Left forelimb (tissue), 1 donor: ENCODE data around the gene AEBP1.
A peak's percentile ranks its signal among the peaks of the same experiment; 100 is the strongest.

Source experiments
- DNase-seq: peaks from one replicate; pipeline ENCODE4 v3.0.0-alpha.2; 2018; ENCODE audit warnings: low spot score

Gene AEBP1

DNA sequence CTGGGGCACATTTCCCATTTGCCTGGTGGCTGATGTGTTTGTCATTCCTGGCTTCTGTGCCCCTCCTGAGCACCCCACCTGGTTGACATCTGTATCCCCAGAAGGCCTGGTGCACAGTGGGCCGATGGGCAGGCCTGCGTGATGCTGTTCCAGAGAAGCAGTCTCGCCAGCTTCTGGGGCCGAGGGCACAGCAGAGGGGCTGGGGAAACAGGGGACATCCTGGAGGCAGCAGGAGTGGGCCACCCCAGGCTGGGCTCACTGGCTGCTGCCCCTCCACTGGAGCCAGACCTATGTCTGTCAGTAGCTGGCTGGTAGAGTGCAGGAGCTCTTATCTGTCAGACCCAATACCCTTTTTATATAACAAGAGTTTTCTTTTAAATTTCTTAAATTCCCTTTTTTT is 37.9 kb downstream of the AEBP1 start:
- no peak for DNase-seq

GRCh38 chr7:44143646-44144250 is 39.6 kb downstream of the AEBP1 start:
- DNase-seq, result peak; percentile 57

- peak; percentile 56 for DNase-seq
These were observed 40.4 kb downstream of the AEBP1 start for GRCh38 chr7:44144426-44144967.

GRCh38 chr7:44144968-44145478 is 40.9 kb downstream of the AEBP1 start:
- peak; percentile 63 for DNase-seq

GRCh38 chr7:44145479-44145968 is 41.4 kb downstream of the AEBP1 start:
- DNase-seq, result peak; percentile 42

DNA sequence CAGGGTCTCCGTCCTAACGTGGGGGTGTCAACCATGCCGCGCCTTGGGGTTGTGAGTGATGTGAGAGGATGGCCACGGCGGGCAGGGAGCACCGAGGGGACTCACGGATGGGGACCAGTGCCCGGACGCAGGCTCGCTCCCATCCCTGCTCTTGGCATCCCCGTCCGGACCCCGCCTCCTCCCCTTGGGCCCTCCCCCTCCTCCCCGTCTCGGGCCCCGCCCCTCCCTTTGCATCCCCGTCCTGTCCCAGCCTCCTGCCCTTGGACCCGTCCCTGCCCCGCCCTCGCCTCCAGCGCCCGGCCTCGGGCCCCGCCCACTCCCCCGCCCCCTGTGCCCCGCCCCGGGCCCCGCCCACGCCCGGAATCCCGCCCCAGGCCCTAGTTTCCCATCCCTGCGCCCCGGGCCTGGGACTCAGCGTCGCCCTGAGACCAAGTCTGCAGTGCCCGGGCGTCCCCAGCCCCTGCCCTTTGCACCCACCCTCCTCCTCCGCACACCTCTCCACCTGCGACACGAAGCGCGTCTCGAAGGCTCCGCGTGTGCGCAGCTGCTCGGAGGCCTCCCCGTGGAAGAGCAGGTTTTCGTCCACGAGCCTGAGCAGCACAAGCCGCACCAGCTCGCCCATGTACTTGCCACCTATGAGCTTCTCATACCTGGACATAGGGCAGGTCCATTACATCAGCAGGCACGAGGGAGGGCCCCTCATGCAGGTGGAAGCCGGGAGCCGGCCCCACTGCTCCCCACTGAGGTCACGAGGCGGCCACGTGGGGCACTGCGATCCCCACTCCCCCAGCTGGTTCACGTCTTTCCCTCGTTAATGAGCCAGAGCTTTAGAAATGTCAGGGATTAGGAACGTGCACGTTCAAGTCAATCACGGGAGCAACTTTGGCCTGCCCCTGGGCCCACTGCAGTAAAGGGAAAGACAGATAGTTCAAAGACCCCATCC is 42.1 kb downstream of the AEBP1 start:
- DNase-seq, result peak; percentile 86

- DNase-seq, result peak; percentile 72
These were observed 43.2 kb downstream of the AEBP1 start for GRCh38 chr7:44147026-44147991.

DNA sequence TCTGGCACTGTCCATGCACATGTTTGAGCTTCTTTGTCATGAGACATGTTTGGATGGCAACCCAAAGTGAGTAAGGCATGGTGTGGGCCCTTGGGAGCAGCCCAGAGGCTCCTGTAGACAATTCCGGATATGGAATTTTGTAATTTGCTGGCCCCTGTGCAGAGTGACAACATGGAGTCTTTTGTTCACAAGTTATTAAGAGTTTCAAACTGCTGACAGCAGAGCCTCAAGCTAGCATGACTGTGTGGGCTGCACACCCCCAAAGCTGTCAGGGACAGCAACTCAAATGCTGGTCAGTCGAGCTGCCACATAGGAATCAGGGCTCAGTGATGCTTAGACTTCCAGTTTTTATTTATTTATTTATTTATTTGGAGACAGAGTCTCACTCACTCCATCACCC is 44.0 kb downstream of the AEBP1 start:
- DNase-seq, result no peak

- peak; percentile 59 for DNase-seq
These were observed 44.9 kb downstream of the AEBP1 start for GRCh38 chr7:44148961-44149536.

DNA sequence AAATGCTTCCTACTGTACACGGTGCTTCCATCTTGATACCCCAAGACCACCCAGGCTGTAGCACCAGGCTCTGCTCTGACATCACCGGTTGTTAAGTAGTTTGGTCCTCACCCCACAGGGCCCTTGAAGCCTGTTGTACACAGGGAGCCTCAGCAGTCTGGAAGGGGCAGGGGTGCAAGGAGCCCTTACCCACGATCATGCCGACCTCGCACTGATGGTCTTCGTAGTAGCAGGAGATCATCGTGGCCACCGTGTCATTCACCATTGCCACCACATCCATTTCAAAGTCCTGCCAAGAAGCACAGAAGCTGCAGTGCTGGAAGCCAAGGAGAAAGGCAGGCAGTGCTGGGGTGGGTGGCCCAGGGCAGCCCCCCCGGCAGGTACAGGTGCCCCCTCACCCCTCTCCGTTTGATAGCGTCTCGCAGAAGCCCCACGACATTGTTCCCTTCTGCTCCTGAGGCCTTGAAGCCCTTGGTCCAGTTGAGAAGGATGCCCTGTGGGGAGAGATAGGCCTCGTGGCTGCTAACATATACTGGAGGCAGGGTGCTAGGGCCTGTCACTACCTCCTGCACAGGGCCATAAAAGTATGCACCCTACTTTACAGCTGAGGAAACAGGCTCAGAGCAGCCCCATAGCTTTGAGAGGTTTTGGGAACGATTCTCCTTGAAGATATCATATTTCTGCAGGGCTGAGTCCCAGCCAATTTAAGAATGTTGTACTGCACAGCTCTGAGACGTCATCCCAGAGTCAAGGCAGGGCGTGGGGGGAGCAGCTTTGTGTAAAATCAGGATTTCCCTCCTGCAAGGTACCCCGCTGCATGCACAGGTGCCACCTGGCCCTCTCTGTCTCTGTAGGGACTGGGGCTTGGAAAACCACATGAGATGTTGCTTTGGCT is 45.7 kb downstream of the AEBP1 start:
- peak; percentile 73 for DNase-seq

DNA sequence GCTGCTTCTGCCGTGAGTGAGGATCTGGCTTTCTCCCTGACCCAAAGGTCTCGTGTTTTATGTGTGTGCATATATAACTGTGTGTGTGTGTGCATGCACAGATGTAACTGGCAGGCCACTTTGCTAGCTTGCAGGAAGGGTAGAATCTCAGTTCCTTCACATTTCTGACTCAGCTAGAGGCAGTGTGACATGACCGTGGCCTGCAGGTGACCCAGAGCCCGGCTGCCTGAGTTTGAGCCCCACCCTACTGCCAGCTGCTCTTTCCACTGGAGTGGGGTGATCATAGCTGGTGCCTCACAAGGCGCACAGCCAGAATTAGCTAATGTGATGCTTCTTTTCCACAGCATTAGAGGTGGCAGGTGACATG is 46.3 kb downstream of the AEBP1 start:
- no peak for DNase-seq

- DNase-seq, result peak; percentile 63
These were observed 47.1 kb downstream of the AEBP1 start for GRCh38 chr7:44150966-44151941.

- DNase-seq, result peak; percentile 57
These were observed 47.8 kb downstream of the AEBP1 start for GRCh38 chr7:44151956-44152355.

DNA sequence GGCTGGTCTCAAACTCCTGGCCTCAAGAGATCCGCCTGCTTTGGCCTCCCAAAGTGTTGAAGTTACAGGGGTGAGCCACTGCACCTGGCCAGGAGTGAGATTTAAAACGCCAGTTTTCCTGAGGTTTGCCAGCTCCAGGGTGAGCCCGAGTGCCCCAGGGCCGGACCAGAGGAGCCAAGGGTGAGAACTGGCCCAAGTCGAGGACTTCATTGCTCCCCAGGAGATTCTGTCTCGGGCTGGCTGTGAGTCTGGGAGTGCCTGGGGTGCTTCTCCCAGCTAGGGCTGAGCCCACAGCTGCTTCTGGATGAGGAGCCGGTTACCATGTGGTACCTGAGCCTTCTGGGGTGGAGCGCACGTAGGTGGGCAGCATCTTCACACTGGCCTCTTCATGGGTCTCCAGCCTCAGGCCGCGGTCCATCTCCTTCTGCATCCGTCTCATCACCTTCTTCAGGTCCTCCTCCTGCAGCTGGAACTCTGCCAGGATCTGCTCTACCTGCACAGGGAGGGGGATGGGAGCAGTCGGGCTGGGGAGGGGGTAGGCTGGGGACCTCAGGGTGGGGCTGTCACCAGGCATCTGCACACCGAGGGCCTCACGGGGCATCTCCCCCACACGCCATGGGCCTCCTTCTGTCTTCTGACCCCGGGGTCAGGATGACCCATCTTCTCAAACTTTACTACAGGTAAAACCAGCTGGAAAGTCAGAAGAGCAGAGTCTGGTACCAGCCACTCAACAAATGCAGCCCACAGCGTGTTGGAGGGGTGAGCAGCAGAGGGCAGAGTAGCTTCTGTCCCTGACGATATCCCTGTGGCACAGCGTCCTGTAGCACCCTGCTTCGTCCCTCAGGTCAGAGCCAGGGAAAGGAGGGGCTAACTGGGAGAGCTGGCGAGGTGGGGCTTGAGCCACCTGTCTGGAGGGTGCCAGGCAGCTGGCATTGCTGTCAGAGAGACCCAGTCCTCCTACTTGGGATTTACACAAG is 49.1 kb downstream of the AEBP1 start:
- DNase-seq, result peak; percentile 40

DNA sequence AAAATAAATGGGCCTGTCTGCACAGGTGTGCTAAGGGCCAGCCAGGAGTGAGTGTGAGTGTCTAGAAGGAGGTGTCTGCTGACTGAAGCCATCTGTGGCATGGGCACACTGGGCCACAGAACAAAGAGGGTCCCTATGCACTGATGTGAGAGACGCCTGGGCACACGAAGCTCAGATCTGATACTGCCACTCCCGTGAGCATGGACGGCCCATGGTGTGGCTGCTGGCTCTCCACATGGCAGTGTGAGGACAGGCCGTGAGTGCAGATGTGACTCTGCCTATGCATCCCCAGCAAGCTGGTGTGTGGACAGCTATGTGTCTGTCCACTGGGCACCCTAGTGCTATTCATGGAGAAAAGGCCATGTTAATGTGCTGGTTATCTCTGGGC is 49.8 kb downstream of the AEBP1 start:
- DNase-seq, result no peak

GRCh38 chr7:44154703-44155102 is 50.6 kb downstream of the AEBP1 start:
- no peak for DNase-seq
